GM19328 (cell line): Measurements from ENCODE around the gene NKD1.
A peak's percentile ranks its signal among the peaks of the same experiment; 100 is the strongest.

Source experiments
- ATAC-seq: cut with Tn5 transposase; IDR thresholded peaks from one replicate; pipeline ENCODE4 v1.9.1; 2021; ENCODE audit warnings: mild to moderate bottlenecking, moderate library complexity; ENCODE audit not compliant: unreplicated experiment

The NKD1 gene

DNA sequence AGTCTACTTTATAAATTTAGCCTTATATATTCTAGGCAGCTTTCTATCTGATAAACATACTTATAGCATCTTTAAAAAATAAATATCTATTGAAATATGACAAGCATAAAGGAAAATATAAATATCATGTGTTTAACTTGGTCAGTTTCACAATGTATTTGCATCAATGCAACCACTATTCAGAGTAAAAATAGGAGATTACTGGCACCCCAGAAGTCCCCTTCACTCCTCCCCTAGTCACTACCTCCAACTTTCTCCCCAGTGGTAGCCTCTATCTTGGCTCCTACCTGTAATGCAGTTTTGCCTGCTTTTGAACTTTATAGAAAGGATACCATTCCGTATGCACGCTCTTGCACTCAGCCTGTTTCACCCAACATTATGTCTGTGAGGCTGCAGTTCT lies 142.0 kb downstream of the NKD1 start:
- no peak for ATAC-seq

DNA sequence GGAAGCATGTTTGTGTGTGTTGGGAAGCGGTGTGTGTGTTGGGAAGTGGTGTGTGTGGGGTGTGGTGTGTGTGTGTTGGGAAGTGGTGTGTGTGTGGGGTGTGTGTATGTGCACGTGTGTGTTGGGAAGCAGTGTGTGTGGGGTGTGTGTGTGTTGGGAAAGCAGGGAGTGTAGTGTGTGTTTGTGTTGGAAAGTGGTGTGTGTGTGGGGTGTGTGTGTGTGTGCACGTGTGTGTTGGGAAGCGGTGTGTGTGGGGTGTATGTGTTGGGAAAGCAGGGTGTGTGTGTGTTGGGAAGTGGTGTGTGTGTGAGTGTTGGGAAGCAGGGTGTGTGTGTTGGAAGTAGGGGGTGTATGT lies 144.4 kb downstream of the NKD1 start:
- ATAC-seq, result no peak

DNA sequence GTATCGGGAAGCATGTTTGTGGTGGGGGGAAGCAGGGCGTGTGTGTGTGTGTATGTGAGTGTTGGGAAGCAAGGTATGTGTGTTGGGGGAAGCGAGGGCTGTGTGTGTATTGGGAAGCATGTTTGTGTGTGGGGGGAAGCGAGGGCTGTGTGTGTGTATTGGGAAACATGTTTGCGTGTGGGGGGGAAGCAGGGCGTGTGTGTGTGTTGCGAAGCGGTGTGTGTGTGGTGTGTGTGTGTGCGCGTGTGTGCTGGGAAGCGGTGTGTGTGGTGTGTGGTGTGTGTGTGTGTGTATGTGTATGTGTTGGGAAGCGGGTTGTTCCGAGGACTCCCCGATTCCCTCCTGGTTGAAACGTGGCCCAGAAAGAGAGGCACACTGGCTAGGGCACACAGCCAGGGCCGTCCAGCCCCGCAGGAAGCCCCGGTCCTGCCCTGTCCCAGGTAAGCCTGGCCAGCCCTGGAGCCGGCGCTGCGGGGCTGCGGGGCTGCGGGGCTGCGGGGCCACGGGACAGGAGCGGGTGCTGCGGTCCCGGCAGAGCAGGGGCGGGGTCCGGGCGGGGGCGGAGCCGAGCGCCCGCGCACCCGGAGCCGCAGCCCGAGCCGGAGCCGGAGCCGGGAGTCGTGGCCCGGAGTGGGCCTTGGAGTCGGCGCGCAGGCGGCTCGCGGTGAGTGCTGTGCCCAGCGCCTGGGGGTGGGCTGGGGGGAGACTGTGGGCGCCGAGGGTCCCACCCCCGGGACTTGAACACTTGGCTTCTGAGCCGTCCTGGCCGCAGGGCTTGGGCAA lies 145.0 kb downstream of the NKD1 start, which contains the start of gene NOD2:
NOD2 (plus strand) TSS at position 608 of the 783 bp plus-strand sequence. CDS start 5,890 bp downstream, outside the sequence.
- ATAC-seq, result no peak

DNA sequence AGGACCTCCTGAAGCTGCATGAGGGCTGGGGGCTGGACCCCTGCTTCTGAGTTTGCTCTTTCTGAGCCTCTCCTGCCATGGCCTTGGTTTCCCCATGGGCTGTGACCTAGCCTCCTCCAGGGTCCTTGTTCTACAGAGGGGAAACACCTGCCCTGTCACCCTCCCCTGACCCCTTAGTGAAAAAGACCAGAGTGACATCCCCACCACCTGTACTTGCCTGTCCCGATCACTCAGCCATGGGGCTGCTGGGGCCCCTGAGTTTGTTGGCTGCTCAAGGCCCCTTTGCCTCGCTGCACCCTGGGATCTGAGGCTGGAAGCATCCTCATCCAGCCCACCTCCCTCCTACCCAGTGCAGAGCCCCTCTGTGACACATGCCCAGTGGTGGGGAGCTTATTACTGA lies 146.0 kb downstream of the NKD1 start:
- no peak for ATAC-seq

DNA sequence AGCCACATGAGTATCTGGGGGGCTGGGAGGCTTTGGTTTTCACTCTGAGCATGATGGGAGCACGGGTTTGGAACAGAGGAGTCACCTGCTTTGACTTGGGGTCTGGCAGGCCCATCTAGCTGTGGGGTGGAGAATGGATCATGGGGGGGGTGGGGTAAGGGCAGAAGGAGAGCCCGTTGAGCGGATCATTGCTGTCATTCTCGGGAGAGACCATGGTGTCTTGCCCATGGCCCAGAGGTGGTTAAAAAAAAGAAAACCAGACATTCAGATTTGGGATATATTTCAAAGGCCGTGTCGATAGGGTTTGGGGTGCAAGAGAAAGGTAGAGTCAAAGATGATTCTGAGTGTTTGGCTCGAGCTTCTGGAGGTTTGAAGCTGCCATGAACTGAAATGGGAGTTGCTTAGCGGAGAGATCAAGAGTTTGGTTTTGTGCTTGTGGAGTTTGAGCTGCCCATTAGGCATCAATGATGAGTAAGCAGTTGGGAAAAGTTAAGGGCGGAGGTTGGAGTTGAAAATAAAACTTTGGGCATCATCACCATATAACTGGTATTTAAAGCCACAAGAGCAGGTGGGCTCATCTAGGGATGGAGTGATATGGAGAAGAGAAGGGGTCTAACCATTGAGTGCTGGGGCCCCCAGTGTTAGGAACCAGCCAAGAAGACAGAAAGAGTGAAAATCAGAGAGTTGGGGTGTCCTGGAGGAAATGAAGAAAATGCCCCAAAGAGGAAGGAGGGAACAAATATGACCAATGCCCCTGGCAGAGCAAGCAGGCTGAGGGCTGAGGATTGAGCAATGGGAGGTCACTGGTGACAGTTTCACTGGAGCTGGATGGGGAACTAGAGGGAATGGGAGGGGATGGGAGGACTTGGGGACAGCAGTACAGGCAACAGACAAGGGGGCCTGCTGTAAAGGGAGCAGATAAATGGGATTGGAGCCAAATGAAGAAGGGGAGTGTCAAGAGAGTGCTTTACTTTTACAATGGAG lies 147.1 kb downstream of the NKD1 start:
- no peak for ATAC-seq

DNA sequence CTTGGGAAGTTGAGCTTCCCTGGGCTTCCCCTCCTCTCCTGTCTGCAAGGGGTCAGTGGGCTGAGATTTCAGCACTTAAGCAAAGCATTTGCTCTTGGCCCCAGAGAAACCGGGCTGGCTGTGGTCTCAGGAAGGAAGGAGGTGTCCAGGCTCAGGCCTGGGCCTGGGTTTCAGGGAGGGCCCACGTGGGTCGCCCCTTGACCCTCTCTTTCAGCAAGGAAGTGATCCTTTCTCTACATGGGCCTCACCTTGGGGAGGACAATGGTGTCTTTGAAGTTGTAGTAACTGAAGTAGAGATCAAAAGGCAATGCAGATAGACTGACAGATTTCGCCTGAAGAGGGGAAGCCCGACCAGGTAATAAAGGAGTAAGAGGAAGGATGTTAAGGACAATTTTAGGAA lies 147.9 kb downstream of the NKD1 start:
- ATAC-seq, result no peak

DNA sequence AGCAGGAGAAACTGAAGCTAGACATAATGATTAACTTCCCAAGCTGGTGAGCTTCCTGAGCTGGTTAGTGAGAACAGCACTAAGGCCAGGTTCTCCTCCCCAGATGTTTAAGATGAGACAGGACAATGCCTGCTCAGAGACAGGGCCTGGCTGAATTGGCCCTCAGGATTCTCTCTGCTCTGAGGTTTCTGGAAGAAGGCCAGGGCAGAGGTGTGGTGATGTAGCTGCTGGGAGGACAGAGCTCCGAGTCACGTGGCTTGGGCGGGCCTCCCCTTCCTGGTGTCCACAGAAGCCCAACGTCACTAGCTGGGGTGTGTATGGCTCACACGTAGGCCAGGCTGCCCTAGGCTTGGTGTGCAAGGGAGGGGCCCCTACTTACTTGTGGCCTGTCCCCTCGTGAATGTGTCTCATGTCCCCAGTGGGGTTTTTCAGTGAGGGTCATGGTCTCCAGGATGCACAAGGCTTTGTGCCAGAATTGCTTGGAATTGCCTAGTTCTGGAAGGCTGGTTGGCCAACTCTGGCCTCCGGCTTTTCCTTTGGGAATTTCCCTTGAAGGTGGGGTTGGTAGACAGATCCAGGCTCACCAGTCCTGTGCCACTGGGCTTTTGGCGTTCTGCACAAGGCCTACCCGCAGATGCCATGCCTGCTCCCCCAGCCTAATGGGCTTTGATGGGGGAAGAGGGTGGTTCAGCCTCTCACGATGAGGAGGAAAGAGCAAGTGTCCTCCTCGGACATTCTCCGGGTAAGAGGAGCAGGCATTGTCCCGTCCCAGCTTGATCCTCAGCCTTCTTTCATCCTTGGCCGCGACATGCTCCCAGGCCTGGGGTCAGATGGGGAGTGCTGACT lies 148.6 kb downstream of the NKD1 start:
- no peak for ATAC-seq

DNA sequence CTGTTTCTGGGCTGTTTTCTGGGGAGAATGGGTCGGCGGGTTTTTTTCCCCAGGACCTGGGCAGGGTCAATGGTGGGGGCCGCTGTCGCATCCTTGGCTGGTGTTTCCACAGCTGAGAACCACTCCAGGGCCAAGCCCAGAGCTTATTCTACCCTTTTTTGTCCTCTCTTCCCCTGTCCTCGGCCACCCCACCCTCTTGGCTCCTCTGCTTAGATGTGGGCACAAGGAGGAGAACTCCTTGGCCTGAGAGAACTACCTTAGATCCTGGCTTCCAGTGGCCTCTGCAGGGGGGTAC lies 149.2 kb downstream of the NKD1 start:
- ATAC-seq, result no peak

DNA sequence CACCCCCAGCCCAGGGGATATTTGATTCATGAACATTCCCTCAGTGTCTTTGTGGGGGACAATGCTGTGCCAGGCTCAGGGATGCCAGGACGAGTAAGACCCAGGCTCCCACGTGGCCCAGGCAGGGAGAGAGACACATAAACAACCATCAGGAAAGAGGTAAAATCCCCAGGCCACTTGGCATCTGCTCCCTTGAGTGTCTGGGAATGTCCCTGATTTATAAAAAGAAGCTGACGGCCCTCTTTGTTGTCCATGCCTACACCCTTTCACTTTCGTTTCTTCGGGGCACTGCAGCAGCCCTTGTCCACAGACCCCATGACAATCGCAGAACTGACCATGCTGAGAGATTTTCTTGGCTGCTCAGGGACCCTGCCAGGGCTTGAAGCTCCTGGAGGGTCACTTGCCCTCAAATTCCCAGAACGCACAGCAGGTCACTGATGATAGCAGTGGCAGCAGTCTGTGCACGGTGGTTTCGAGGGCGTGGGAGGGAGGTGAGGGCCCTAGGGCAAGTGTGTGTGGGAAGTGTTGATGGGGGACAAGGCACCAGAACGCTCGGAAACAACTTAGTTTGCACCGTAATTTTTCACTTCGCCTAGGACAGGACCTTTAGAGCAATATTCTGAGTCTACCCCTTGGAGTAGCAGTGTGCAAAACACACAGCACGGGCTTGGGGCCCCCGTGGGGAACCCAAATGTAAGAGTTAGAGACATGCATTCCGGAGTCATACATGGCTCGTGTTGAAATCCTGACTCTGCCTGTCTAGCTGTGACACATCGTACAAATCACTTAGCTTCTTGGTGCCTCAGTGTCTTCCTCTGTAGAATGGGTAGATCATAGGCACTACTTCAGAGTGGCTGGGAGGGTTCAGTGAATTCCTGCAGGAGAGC lies 149.9 kb downstream of the NKD1 start:
- peak; percentile 42 for ATAC-seq
